A549 (cell line): ENCODE measurements around the gene UBE2E2.

Source experiments
- CTCF ChIP-seq: fragments of >200 bp; sonication (Bioruptor Twin); formaldehyde crosslinking; IDR thresholded peaks from 3 replicates; pipeline ENCODE4 v1.5.1; 2016
- HDAC2 ChIP-seq: fragments of 200-600 bp; sonication (generic); IDR thresholded peaks from 2 replicates; pipeline ENCODE4 v1.6.1; 2016
- HMGXB4 ChIP-seq: fragments of 250-450 bp; sonication (Bioruptor Pico); IDR thresholded peaks from 2 replicates; pipeline ENCODE4 v1.5.0; 2021; ENCODE audit warnings: mild to moderate bottlenecking, moderate library complexity, borderline replicate concordance
- MAFK ChIP-seq: fragments of 450-650 bp; IDR thresholded peaks from 2 replicates; pipeline ENCODE4 v1.6.1; 2014; ENCODE audit not compliant: partially characterized antibody
- RFX5 ChIP-seq: fragments of 450-650 bp; IDR thresholded peaks from 2 replicates; pipeline ENCODE4 v1.7.1; 2014; ENCODE audit warnings: antibody characterized with exemption, mild to moderate bottlenecking, moderate library complexity
- ZC3H11A ChIP-seq: fragments of 450-650 bp; IDR thresholded peaks from 2 replicates; pipeline ENCODE4 v1.6.1; 2014; ENCODE audit warnings: antibody characterized with exemption, mild to moderate bottlenecking

- TF ChIP-seq HMGXB4 (CRISPR knock-in tag) (no peak), CTCF (no peak), ZC3H11A (no peak), HDAC2 (no peak), MAFK (no peak), RFX5 (no peak)
Observed at GRCh38 chr3:23553353-23553752, 350.2 kb downstream of the UBE2E2 start.
